Astrocyte of the spinal cord (primary cell): ENCODE data around the gene ANKS1B.

ENCODE experiments used
- DNase-seq: peaks from one replicate; pipeline ENCODE4 v3.0.0; 2011; ENCODE audit warnings: low read depth, low spot score
- H3K4me3 ChIP-seq: 2 replicates; pipeline ENCODE4 v1.5.1; 2011; ENCODE audit warnings: low read depth, mild to moderate bottlenecking, low read length, moderate library complexity
- in situ Hi-C: cut with HindIII; loops from 2 replicates; pipeline ENCODE4 v1.10.0; 2017; ENCODE audit warnings: low sequenced_read_pairs
- TF ChIP-seq, protein P1 (sequence below): IDR thresholded peaks from 2 replicates; pipeline ENCODE4 v1.5.1; 2012; ENCODE audit warnings: low read depth, mild to moderate bottlenecking, low read length, inconsistent platforms

ANKS1B gene

DNA sequence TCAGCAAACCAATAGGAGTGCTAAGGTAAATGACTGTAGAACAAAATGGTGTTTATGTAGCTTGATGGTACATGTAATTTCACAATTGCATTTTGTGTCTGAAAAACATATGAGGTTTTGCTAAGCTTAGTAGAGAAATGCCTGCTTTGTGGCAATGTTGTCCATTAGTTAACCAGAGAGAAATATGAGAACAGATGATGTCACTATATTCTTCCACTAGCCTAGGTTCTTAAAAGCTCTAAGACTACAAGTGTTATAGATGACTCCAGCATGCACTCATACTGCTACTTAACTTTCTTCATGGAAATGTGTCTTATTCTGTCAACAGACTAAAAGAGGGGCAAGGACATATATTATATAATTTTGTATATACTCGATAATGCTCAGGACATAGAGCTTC, 1030.2 kb downstream of the ANKS1B start:
- H3K4me3 ChIP-seq: no peak overlapping the region
- DNase-seq: no peak
- in situ Hi-C loops: no loop called here
- TF ChIP-seq, protein P1, sequence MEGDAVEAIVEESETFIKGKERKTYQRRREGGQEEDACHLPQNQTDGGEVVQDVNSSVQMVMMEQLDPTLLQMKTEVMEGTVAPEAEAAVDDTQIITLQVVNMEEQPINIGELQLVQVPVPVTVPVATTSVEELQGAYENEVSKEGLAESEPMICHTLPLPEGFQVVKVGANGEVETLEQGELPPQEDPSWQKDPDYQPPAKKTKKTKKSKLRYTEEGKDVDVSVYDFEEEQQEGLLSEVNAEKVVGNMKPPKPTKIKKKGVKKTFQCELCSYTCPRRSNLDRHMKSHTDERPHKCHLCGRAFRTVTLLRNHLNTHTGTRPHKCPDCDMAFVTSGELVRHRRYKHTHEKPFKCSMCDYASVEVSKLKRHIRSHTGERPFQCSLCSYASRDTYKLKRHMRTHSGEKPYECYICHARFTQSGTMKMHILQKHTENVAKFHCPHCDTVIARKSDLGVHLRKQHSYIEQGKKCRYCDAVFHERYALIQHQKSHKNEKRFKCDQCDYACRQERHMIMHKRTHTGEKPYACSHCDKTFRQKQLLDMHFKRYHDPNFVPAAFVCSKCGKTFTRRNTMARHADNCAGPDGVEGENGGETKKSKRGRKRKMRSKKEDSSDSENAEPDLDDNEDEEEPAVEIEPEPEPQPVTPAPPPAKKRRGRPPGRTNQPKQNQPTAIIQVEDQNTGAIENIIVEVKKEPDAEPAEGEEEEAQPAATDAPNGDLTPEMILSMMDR: no peak

GRCh38 chr12:98951406-98951805, 1033.3 kb downstream of the ANKS1B start:
- no peak for DNase-seq
- H3K4me3 ChIP-seq: no peak overlapping the region
- in situ Hi-C loops: no loop called here
- TF ChIP-seq, protein P1: no peak

DNA sequence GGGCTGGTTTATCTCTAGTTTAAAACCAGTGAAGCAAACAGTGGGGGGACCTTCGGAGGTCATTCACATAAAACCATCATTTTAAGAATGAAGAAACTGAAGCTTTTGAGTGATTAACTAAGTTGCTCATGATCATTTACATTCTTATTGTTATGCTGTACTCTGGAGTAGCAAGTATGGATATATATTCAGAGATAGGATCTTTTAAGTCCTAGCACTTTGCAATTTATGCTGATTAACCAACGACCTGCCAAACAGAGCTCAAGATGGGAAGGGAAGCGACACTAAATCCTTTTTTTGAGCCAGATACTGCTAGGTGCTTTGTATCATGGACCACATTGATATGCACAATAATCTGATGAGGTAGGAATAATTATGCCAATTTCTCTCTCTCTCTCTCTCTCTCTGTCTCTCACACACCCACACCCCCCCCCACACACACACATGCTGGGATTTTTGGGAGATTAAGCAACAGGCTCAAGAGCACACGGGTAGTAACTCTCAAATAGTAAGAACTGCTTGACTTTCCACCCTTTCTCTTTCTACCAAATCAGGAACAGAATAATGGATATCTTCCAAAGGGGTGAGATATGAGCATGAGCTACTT, 1036.3 kb downstream of the ANKS1B start:
- no peak overlapping the region for H3K4me3 ChIP-seq
- no peak for DNase-seq
- TF ChIP-seq, protein P1: no peak
- in situ Hi-C loops: no loop called here

DNA sequence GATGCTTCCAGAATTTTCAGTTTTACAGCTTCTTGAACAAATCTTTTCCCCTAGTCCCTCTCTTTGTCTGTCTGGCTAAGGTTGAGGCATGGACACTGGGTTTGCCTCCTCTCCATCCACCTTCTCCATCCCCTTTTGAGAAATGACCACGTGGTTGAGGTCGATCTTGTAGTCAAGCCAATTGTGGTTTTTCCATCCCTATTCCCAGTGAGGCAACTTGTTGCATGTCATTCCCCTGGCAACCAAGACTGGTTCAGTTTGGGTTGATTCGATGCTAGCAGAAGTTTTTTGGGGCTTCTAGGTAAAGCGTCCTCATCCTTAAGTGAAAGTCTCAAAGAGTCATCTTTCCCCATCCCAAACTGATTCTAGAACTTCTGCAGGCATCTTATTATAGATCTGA, 1038.9 kb downstream of the ANKS1B start:
- TF ChIP-seq, protein P1: no peak

DNA sequence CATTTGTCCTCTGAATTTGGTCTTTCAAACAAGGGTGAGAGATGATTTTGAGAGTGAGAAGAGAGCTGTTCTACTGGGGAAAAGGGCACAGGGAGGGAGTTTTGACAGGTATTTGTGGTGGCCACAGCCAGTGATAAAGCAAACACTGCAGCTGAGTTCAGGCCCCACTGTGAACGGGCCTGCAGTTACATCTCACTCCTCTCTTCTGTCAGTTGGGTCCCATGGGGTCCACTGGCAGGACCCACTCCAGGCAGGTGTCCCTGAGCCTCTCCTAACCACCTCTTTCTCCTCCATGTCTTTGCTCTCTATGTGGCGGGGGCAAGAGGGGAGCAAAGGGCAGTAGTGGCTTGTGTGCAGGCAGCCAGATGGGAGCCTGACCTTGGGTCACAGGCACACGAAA, 1044.8 kb downstream of the ANKS1B start:
- no peak overlapping the region for H3K4me3 ChIP-seq
- no peak for DNase-seq
- TF ChIP-seq, protein P1: no peak
- in situ Hi-C loops: no loop called here

More for the DNA sequence above, 1038.9 kb downstream of the ANKS1B start:
- no peak overlapping the region for H3K4me3 ChIP-seq
- DNase-seq: no peak
- in situ Hi-C loops: no loop called here

DNA sequence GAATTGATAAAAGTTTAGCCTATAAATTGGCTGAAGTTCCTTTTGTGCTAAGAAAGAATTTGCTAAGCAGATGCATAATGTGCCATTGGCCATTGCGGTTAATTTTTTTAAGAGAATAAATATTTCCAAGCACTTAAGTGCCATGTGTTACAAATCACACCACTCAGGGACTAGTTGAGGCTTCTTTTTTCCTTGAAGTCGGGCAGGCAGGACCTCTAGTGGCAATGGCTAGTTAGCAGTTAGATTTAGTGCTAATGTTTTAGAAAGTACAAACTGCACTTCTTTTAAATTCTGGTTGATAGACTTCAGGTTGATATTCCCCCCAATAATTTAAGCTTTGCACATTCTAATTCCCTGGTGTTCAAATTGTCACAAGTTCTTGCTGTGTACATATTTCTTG, 1045.4 kb downstream of the ANKS1B start:
- no peak overlapping the region for H3K4me3 ChIP-seq
- TF ChIP-seq, protein P1: peak; percentile 80
- DNase-seq: peak; percentile 67
- in situ Hi-C loops: no loop called here
